ENCODE results near the gene ARMH2.

The ARMH2 gene

GRCh38 chr6:24798740-24799540 lies at the start of gene ARMH2:
Gene ARMH2 (minus strand): TSS chr6:24798917. CDS start chr6:24798857, 60 bp downstream.
- no peak for DNase-seq

- DNase-seq = no peak
These were observed 49.7 kb upstream of the ARMH2 start for GRCh38 chr6:24848461-24848860.

GRCh38 chr6:24847402-24847801 lies 48.7 kb upstream of the ARMH2 start:
- DNase-seq = no peak

GRCh38 chr6:24845578-24845977 lies 46.9 kb upstream of the ARMH2 start:
- no peak for DNase-seq

- no peak for DNase-seq
These were observed 46.2 kb upstream of the ARMH2 start for GRCh38 chr6:24844903-24845302.

- no peak for DNase-seq
These were observed 45.3 kb upstream of the ARMH2 start for GRCh38 chr6:24844061-24844460.

GRCh38 chr6:24840187-24840586 lies 41.5 kb upstream of the ARMH2 start:
- DNase-seq = no peak

GRCh38 chr6:24838994-24839393 lies 40.3 kb upstream of the ARMH2 start:
- DNase-seq = no peak

GRCh38 chr6:24838081-24838480 lies 39.4 kb upstream of the ARMH2 start:
- no peak for DNase-seq

GRCh38 chr6:24836109-24836508 lies 37.4 kb upstream of the ARMH2 start:
- no peak for DNase-seq

GRCh38 chr6:24833711-24834386 lies 35.1 kb upstream of the ARMH2 start:
- no peak for DNase-seq

GRCh38 chr6:24832794-24833193 lies 34.1 kb upstream of the ARMH2 start:
- DNase-seq = no peak

GRCh38 chr6:24831771-24832716 lies 33.3 kb upstream of the ARMH2 start:
- no peak for DNase-seq

GRCh38 chr6:24829657-24830056 lies 30.9 kb upstream of the ARMH2 start:
- no peak for DNase-seq

- no peak for DNase-seq
These were observed 29.3 kb upstream of the ARMH2 start for GRCh38 chr6:24827970-24828369.

- DNase-seq = no peak
These were observed 28.4 kb upstream of the ARMH2 start for GRCh38 chr6:24827162-24827561.

- no peak for DNase-seq
These were observed 26.5 kb upstream of the ARMH2 start for GRCh38 chr6:24825130-24825630.

- DNase-seq = no peak
These were observed 25.6 kb upstream of the ARMH2 start for GRCh38 chr6:24824142-24824938.

GRCh38 chr6:24823185-24823584 lies 24.5 kb upstream of the ARMH2 start:
- DNase-seq = no peak

GRCh38 chr6:24822696-24823095 lies 24.0 kb upstream of the ARMH2 start:
- no peak for DNase-seq

- DNase-seq = no peak
These were observed 23.2 kb upstream of the ARMH2 start for GRCh38 chr6:24821860-24822444.

- DNase-seq = no peak
These were observed 19.6 kb upstream of the ARMH2 start for GRCh38 chr6:24818346-24818745.

Measured in activated effector memory CD4-positive, alpha-beta T cell treated with anti-CD3 and anti-CD28 coated beads, Interleukin-2, amount 50 U/mL, for 16 hours (primary cell).